ENCODE results near the gene GPSM1. TPM values are rescaled to one million over a fixed set of nuclear protein-coding genes. Genes with fewer than 3 reads are reported as not detected.
A peak's percentile ranks its signal among the peaks of the same experiment; 100 is the strongest.

The GPSM1 gene
- total RNA-seq, 1 donor from 2014 or later, result 16.6 TPM

DNA sequence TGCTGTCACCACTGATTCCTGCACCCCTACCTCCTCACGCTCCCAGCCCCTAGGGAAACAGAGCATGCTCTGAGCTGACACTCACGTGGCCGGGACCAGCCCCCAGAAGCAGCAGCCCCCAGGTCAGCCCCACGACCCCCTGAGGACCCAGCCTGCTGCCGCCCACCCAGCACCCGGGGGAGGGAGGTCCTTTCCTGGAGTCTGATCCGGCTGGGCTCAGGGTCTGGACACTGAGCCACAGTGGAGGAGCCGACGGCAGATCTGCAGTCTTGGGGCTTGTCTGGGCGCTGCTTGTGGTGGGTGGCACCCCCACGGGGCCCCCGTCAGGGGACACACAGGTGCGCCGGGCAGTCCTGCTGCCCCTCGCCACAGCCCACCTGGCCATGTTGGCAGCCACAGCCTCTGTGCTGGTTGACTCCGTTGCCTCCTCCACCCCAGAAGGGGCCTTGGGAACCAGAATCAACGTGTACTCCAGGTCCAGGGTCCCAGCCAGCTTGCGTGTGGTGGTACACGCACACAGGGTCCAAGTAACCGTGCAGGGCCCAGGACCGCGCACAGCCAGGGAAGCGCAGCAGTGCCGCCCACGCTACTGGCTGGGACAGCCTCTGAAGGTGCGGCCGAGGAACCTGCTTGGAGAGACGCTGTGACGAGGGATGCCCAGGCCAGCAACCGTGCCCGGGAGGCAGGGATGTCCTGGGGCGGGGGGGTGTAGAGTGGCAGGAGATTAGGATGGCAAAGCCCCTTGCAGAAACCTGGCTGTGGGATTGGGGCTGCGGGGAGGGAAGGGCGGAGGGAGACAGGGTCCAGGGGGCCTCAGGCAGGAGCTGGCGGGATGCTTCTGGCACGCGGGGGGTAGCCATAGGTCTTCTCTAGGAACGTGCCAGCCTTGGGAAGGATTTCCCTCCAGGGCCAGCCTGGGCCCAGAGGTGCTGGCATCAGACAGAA is 32.7 kb downstream of the GPSM1 start:
- DNase-seq (ENCODE audit: low spot score), result no peak

DNA sequence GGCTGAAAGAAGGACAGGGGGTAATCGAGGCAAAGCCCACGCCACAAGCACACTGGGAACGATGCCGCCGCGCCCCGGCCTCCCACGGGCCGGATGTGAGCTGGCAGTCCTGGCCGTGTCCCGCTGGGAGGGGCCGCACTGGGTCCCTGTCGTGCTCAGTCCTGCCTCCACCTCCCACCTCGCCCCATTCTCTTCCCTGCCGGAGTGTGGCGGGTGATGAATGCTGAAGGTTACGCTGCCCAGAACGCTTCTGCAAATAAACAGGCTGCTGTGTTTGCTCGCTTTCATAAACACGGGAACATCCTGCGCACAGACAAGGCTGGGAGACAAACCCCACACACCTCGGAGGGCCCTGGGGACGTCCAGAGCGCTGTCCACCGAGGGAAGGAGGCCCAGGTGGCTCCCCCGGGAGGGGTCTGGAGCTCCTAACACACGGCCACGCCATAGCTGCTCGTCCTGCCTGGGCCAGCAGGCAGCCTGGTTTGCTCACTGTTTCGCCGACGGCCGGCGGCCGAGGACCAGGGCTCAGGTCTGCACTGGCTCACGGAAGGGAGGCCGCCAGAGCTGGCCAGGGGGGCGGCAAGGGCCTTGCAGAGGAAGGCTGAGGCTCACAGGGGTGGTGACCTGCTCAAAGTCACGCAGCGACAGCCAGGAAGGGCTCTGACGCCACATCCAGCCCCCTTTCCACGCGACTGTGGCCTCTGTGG is 33.9 kb downstream of the GPSM1 start:
- no peak for DNase-seq (ENCODE audit: low spot score)

DNA sequence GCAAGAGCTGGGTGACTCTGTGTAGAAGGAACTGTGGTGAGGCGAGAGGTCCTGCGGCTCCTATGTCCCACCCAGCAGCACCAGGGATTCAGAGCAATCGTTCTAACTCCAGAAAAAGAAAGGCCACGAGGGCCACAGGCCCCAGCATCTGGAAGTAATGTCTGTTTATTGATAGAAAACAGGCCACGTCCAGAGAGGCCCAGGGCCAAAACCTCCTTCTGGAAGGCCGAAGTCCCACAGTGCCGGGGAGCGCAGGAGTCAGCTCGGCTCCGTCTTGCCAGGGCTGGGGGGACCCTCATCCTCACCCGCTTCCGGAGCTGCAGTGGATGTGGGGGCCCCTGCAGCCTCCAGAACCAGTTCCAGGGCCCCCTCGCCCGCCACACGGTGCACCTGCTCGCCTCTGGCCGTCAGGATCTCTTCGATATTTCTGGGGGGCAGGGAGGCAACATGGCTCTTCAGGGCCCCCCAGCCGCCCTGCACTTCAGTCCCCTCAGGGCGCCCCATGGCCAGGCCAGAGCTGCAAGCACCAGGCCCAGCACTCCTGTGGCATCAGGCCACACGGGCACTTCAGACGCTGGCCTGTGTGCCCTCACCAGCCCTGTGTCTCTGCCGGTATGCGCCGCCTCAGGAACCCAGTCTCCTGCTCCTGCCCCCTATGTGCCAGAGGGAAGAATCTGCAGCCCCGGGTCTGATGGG is 34.6 kb downstream of the GPSM1 start:
- DNase-seq (ENCODE audit: low spot score), result no peak

DNA sequence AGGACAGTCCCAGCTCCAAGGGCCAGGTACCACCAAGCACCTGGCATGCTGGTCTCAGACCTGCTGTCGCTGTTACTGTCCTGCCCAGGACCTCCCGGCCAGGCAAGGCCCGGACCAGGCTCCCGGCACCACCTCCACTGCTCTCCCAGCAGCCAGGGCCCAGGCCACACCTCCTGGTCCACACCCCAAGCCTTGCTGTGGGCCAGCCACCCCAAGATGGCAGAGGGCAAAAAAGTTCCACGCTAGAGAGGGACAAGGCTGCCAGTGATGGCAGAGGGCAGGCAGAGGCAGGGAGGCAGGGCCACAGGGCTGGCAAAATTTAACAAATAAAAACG is 35.1 kb downstream of the GPSM1 start:
- no peak for DNase-seq (ENCODE audit: low spot score)

DNA sequence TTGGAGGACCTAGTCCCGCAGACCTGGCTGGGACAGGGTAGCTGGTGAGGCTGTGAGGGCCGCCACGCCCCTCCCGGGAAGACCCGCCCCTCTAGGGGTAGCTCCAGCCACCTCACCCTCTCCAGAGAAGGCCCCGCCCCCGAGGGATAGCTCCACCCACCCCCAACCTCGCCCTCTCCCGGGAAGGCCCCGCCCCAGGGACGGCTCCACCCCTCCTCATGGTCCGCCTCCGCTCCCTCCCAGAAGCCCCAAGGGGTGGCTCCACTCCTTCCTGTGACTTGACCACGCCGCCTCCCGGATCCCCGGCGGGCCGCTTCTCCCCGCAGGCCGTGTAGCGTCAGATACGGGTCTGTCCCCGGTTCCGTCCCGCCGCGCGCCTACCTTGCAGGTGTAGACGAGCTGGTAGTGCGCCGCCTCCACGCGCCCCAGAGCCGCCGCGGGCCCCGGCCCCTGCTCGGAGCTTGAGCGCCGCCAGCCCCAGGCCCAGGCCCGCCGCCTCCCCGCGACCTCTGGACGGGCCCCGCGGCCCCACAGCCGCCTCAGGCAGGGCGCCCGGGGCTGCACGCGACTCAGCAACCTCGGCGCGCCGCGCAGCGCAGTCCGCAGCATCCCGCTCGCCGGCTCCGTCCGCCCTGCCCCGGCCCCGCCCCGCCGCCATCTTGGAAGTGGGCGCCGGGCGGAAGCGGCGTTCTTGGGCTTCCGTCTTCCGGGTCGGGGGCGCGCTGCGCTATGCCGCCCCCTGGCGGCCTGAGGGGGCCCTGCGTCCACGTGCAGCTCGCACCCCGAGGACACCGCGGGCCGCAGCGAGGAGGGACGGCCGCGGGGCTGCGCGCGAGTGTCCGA is 36.0 kb downstream of the GPSM1 start, which contains the start of gene DNLZ:
TSS of gene DNLZ (minus strand) at position 639 of the 843 bp plus-strand sequence. CDS start at position 609, 30 bp downstream.
- peak; percentile 98 for DNase-seq (ENCODE audit: low spot score)

DNA sequence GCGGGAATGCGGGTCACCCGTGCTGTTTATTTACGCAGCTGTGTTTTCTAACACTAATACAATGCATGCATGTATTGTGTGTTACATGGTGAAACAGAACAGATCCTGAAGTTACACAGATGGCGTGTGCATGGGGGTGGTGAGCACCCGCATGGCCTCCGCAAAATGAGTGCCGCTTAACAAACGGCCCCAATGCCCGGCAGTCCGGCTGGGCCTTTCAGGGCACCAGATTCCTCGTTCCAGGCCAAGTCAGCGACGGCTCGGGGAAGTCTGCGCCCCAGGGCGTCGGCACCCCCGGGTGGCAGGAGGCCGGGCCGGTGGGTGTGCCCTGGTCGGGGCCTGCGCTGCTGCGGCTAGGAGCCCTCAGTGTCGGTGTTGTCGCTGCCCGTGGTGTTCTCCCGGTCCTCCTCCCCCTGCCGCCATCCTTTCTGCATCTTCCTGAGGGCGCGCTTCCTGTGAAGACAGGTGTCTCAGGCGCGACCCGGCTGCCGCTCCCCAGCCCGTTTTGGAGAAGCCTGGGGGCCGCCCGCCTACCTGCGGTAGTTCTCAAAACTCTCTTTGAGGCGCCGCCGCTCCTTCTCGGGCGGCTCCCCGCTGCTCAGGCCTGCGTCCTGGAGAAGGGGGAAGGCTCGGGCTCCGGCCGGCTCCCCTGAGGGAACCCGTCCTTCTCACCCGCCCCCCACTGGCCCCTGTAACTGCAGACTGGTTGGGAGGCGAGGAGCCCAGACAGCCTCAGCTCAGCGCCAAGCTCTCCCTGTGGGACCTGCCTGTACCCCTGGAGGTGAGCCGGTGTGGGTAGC is 36.8 kb downstream of the GPSM1 start:
- DNase-seq (ENCODE audit: low spot score), result no peak

DNA sequence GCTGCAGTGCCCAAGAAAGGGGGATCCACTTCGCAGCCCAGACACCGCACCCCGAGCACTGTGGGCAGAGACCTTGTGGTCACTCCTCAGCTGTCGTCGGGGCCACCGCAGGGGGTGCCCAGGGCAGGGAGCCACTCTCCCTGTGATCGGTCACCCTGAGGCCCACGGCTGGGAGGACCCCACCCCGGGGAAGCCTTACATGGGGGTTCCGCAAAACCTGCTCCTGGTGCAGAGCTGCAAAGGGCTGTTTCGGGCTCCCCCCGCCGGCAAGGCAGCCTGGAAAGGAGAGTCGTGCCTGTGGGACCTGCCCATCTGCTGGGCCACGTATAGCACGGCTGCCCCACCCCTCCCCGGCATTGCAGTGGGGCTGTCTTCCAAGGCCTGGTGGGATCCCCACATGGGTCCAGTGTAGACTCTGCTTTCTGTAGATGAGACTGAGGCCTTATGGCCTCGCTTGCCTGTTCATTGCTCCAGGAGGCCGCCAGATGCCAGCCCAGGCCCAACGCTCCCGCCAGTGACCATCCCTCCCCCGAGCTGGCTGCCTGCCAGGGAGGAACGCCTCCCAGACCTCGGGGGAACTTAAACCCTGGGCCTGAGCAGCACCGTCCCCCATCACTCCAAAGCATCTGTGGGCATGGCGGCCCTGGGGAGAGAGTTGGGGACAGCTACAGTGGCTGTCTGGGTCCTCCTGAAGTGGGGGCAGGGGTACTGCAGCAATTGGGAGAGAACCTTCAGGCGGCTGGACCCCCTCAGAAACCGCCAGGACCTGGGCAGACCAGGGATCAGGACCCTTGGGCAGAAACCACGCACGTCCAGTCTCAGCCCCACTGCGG is 37.8 kb downstream of the GPSM1 start:
- DNase-seq (ENCODE audit: low spot score), result no peak

DNA sequence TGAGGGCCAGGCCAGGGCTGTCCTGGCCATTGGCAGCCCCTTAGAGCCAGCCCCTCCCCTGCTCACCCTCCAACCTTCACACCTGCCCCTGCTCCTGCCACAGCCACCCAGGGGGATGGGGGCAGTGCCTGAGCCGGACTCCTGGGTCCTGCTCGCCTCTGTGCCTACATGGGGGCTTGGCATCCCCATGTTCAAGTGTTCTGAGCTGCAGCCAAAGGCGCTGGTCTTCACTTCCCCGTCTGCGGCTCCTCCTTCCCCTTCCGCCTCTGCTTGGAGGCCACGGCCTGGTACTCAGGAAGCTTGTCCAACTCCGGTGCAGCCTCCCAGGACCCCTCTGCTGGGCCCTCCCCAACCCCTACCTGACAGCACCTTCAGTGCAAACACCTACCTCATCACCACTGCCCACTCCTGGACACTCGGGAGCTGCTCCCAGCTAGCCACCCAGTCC is 38.5 kb downstream of the GPSM1 start:
- DNase-seq (ENCODE audit: low spot score), result no peak

DNA sequence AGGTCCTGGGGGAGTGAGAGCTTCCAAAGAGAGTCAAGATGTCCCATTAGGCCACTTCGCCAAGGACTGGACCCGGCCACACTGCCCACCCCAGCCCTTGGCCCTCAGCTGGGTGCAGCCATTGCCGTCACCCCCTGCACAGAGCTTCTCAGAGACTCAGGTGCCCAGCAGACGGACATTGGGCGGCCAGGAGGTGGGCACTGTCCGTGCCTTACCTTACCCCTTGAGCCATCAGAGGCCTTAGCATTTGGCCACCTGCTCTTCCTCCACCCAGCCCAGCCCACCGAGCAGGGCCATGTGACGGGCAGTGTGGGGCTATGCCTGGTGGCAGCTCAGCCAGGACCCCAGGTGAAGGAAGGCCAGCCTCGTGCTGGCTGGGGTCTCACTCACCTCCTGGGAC is 39.5 kb downstream of the GPSM1 start:
- DNase-seq (ENCODE audit: low spot score), result no peak

DNA sequence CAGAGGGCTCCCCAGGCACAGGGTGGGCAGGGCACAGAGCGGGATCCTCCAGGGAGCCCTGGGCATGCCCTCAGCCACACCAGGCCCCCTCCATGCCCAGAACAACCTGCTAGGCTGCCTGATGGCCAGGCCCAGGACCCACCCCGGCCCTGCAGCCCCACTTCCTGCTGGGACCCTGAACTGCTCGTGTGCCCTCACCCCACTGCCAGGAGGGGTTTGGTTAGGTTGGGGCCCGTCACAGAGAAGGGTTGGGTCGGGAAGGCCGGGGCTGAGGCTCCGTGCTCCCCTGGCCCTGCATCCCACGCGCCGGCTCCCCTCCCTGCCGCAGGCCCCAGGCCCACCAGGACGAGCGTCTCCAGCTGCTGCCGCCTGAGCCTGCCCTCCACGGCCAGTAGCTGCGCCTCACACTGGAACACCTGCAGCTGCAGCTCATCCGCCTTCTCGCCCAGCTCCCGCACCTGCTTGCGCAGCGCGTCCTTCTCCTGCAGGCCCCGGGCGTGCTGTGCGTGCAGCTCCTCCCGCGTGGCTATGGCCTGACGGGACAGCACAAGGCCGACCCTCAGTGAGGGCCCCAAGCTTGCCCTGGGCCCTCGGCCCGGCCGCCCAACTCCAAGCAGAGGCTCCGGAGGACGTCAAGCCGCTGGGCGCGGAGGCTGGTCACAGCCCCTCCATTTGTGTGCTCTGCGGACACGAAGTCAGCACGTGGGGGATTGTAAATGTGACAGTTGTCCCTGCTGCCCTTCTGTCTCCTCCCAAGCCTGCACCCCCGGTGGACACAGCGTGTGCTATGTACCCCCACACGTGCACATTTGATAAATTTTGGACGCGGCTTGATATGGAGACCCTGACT is 40.2 kb downstream of the GPSM1 start:
- DNase-seq (ENCODE audit: low spot score), result no peak

DNA sequence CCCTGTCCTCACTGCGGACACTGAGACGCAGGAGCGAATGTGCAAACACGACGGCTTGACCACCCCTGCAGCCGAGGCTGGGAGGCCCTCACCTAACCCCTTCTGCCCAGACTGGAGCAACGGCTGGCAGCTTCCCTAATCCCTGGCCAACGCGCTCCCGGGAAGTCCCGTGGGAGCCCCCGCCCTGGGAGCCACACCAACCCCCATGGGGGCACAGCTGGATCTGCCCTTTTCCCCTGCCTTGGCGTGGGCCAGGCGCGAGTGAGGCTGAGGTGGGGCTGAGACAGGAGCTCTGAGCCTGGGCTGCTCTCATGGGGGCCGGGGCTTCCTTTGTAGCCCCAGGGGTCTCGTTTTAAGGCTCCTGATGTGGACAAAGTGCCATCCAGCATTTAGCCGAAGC is 40.9 kb downstream of the GPSM1 start:
- no peak for DNase-seq (ENCODE audit: low spot score)

DNA sequence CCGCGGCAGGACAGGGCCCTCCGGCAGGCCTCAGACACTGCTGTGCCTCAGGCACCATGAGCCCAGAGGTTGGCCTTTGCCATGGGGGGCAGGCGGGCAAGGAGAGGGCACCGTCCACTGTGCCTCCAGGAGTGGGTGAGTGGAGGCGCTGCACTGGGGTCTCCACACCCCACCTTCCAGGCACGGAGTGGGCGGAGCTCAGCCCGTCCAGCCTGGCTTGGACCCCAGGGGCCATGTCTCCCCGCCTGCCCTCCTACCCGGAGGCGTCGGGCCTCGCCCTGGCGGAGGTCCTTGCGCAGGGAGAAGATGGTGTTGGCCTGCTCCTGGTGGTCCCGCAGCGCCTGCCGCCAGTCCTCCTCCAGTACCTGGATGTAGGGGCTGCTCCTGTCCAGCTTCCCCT is 42.7 kb downstream of the GPSM1 start:
- DNase-seq (ENCODE audit: low spot score), result no peak

DNA sequence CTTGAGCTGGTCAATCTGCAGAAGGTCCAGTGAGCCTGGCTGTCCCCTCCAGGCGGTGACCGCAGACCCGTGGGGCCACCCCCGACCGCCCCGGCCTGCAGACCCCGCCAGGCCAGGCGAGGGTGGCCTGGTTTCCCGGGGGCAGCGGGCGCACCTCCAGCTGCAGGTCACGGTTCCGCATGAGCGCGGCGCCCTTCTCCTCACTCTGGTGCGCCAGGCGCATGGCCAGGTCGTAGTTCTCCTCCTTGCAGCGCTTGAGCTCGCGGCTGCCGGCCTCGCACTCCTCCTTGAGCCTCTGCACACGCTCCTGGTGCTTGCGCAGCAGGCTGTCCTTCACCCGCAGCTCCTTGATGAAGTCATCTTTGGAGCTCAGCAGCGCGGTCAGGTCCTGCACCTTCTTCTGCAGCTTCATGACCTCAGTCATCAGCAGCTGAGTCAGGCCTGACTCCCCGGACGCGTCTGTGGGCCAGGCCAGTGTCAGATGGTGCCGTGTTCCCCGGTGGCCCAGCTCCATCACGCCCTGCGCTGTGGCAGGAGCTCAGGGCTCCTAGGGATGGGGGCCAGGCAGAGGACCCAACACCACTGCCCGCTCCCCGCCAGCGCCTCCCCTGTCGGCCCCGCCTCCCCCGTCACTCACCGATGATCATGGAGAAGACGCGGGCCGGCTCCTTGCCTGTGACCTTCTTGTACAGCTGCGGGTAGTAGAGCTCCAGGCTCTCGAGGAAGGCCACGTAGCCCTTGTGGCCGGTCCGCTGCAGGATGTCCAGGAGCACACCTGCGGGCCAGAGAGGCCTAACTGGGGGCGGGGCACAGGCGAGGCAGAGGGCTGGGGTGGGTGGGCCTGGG is 43.6 kb downstream of the GPSM1 start:
- no peak for DNase-seq (ENCODE audit: low spot score)

DNA sequence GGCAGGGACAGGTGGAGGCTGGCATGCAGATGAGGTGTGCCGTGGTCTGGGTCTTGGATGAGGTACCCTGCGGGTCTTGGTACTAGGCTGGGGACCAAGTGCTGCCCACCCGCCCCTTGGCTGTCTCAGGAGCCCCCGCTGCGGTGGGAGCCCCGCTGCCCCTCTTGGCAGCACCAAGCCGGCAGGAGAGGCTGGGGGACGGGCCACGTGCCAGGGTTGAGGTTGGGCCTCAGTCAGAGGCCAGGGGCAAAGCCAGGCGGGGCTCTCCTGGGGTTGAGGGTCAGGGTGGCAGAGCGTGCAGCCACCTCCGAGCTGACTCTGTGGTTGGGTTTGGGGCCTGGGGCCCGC is 44.2 kb downstream of the GPSM1 start:
- no peak for DNase-seq (ENCODE audit: low spot score)

DNA sequence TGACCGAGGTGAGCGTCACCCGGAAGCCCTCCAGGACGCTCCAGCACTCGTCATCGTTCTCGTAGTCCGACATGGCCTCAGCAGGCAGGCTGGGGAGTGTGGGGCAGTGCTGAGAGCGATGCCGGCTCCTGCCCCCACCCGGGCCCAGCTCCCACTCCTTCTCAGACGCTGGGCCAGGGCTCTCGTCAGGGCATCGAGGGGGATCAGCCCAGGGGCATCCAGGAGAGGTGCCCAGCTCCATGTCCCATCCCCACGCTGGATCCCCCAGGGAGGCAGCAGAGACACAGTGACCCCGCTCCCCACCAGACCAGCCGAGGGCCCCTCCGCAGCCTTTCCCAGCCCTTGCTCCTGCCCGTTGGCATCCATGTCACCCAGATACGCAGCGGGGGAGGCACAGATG is 44.7 kb downstream of the GPSM1 start:
- no peak for DNase-seq (ENCODE audit: low spot score)

DNA sequence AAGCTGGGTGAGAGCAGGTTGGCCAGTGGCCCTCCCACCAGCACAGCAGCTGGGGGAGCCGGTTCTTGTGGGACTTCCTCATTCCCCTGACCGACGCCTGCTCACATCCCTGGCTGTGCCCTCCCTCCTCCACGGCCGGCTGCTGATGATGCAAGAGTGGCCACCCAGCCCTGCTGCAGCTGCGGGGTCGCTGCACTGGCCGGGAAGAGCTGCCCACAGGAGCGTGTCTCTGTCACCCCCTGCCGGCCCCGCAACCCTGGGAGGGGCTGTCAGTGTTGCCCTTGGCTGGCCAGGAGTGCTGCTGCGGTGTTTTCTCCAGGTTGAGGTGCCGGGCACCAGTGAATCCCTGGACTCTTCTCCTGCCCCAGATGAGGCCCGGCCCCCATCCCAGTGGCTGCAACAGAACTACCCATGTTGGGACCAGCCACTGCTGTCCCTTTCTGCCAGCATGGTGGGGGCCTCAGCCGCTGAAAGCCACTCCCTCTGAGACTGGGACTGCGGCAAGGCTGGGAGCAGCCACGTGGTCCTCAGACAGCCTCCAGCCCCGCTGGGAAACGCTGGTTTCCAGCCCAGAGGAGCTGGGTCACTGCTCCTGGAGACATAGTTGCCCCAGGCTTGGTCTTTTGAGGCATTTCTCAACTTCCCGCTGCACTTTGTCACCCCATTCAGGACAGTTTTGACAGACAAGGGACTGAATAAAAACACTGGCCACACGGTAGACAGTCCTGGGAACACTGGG is 45.4 kb downstream of the GPSM1 start:
- peak; percentile 88 for DNase-seq (ENCODE audit: low spot score)
